Aortic smooth muscle cell (primary cell): ENCODE data around the gene FASLG. TPM values are rescaled to one million over a fixed set of nuclear protein-coding genes. Genes with fewer than 3 reads are reported as not detected.

ENCODE experiments used
- total RNA-seq: library from RNA; depleted of rRNA; stranded (reverse); fragments of >200 nt; gene quantifications from 2 replicates; pipeline ENCODE4 v1.2.3, GENCODE V29; 2014

Gene FASLG
- total RNA-seq, result not detected in 2 replicates

DNA sequence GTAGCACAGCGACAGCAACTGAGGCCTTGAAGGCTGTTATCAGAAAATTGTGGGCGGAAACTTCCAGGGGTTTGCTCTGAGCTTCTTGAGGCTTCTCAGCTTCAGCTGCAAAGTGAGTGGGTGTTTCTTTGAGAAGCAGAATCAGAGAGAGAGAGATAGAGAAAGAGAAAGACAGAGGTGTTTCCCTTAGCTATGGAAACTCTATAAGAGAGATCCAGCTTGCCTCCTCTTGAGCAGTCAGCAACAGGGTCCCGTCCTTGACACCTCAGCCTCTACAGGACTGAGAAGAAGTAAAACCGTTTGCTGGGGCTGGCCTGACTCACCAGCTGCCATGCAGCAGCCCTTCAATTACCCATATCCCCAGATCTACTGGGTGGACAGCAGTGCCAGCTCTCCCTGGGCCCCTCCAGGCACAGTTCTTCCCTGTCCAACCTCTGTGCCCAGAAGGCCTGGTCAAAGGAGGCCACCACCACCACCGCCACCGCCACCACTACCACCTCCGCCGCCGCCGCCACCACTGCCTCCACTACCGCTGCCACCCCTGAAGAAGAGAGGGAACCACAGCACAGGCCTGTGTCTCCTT, at the start of gene FASLG:
Gene FASLG, plus strand, starts transcription at position 233 of the 583 bp plus-strand sequence. Its CDS starts 99 bp downstream, at position 332.

Other genes starting within 250 kb of the FASLG start
- not detected in 2 replicates for gene C1orf105, start 238.4 kb upstream of the FASLG start, total RNA-seq
- gene PIGC, start 215.0 kb upstream of the FASLG start, total RNA-seq, result 15.2 and 15.7 TPM in 2 replicates
- 19.7 and 22.9 TPM in 2 replicates for gene SUCO, start 126.0 kb upstream of the FASLG start, total RNA-seq